ENCODE results near the gene ENOPH1.
"Not testable (repeated sequence)": the region's sequence is repeated elsewhere in the genome, so short reads cannot be mapped to it uniquely, and the experiment has no call there.

Gene ENOPH1

GRCh38 chr4:82430193-82430963 is at the start of gene ENOPH1, which contains the start of gene HNRNPDL:
Gene ENOPH1 (plus strand): TSS chr4:82430590. CDS start chr4:82430830, 240 bp downstream.
Gene HNRNPDL (minus strand): TSS chr4:82430462. CDS start chr4:82429690, 772 bp downstream.
- Histone ChIP-seq H3K4me3 (ENCODE audit: low read length in 2 of 2) (peak within 1 kb of the TSS; percentile 95 to 98), H3K9me3 (ENCODE audit: control insufficient read depth in 2 of 2, low read length in 2 of 2) (no peaks in the 10 kb centered on the region), H3K27ac (ENCODE audit: low read length) (peak within 1 kb of the TSS; percentile 94), H3K27me3 (ENCODE audit: control insufficient read depth in 1 of 2, insufficient read depth in 2 of 2, low read length in 2 of 2) (no peaks in the 10 kb centered on the region), H3K4me1 (ENCODE audit: control insufficient read depth, insufficient read depth, low read length) (peaks cover 20% of the 10 kb centered on the region), H3K36me3 (ENCODE audit: control insufficient read depth in 2 of 2, insufficient read depth in 2 of 2, low read length in 2 of 2) (peaks cover 5 to 11% of the 10 kb centered on the region in 2 donors), H3K9ac (ENCODE audit: low read length in 2 of 2) (peak within 1 kb of the TSS; percentile 89 to 99)

GRCh38 chr4:82380831-82381230 is 49.6 kb upstream of the ENOPH1 start:
- Histone ChIP-seq H3K27ac (ENCODE audit: low read length) (no peak overlapping the region), H3K4me1 (ENCODE audit: control insufficient read depth, insufficient read depth, low read length) (no peaks in the 10 kb centered on the region), H3K9ac (ENCODE audit: low read length in 2 of 2) (no peak overlapping the region), H3K36me3 (ENCODE audit: control insufficient read depth in 2 of 2, insufficient read depth in 2 of 2, low read length in 2 of 2) (no peaks in the 10 kb centered on the region), H3K4me3 (ENCODE audit: low read length in 2 of 2) (no peak overlapping the region), H3K27me3 (ENCODE audit: control insufficient read depth in 1 of 2, insufficient read depth in 2 of 2, low read length in 2 of 2) (no peaks in the 10 kb centered on the region), H3K9me3 (ENCODE audit: control insufficient read depth in 2 of 2, low read length in 2 of 2) (no peaks in the 10 kb centered on the region)

GRCh38 chr4:82381235-82381634 is 49.2 kb upstream of the ENOPH1 start:
- Histone ChIP-seq H3K4me1 (ENCODE audit: control insufficient read depth, insufficient read depth, low read length) (no peaks in the 10 kb centered on the region), H3K9ac (ENCODE audit: low read length in 2 of 2) (no peak overlapping the region)

GRCh38 chr4:82381661-82382296 is 48.6 kb upstream of the ENOPH1 start:
- H3K27ac ChIP-seq (ENCODE audit: low read length): no peak overlapping the region

More at GRCh38 chr4:82381235-82381634, 49.2 kb upstream of the ENOPH1 start:
- no peak overlapping the region for H3K27ac ChIP-seq (ENCODE audit: low read length)
- no peaks in the 10 kb centered on the region for H3K9me3 ChIP-seq (ENCODE audit: control insufficient read depth in 2 of 2, low read length in 2 of 2)
- H3K27me3 ChIP-seq (ENCODE audit: control insufficient read depth in 1 of 2, insufficient read depth in 2 of 2, low read length in 2 of 2): no peaks in the 10 kb centered on the region
- no peaks in the 10 kb centered on the region for H3K36me3 ChIP-seq (ENCODE audit: control insufficient read depth in 2 of 2, insufficient read depth in 2 of 2, low read length in 2 of 2)
- no peak overlapping the region for H3K4me3 ChIP-seq (ENCODE audit: low read length in 2 of 2)

GRCh38 chr4:82382751-82383150 is 47.6 kb upstream of the ENOPH1 start:
- H3K27me3 ChIP-seq (ENCODE audit: control insufficient read depth in 1 of 2, insufficient read depth in 2 of 2, low read length in 2 of 2): no peaks in the 10 kb centered on the region
- H3K4me1 ChIP-seq (ENCODE audit: control insufficient read depth, insufficient read depth, low read length): no peaks in the 10 kb centered on the region
- H3K4me3 ChIP-seq (ENCODE audit: low read length in 2 of 2): no peak overlapping the region
- H3K36me3 ChIP-seq (ENCODE audit: control insufficient read depth in 2 of 2, insufficient read depth in 2 of 2, low read length in 2 of 2): no peaks in the 10 kb centered on the region
- H3K9ac ChIP-seq (ENCODE audit: low read length in 2 of 2): no peak overlapping the region
- no peaks in the 10 kb centered on the region for H3K9me3 ChIP-seq (ENCODE audit: control insufficient read depth in 2 of 2, low read length in 2 of 2)
- no peak overlapping the region for H3K27ac ChIP-seq (ENCODE audit: low read length)

More at GRCh38 chr4:82381661-82382296, 48.6 kb upstream of the ENOPH1 start:
- Histone ChIP-seq H3K9ac (ENCODE audit: low read length in 2 of 2) (no peak overlapping the region), H3K36me3 (ENCODE audit: control insufficient read depth in 2 of 2, insufficient read depth in 2 of 2, low read length in 2 of 2) (no peaks in the 10 kb centered on the region), H3K27me3 (ENCODE audit: control insufficient read depth in 1 of 2, insufficient read depth in 2 of 2, low read length in 2 of 2) (no peaks in the 10 kb centered on the region), H3K4me3 (ENCODE audit: low read length in 2 of 2) (no peak overlapping the region), H3K9me3 (ENCODE audit: control insufficient read depth in 2 of 2, low read length in 2 of 2) (no peaks in the 10 kb centered on the region), H3K4me1 (ENCODE audit: control insufficient read depth, insufficient read depth, low read length) (no peaks in the 10 kb centered on the region)

GRCh38 chr4:82386312-82386711 is 44.1 kb upstream of the ENOPH1 start:
- not testable (repeated sequence) for H3K4me3 ChIP-seq (ENCODE audit: low read length in 2 of 2); H3K27me3 ChIP-seq (ENCODE audit: control insufficient read depth in 1 of 2, insufficient read depth in 2 of 2, low read length in 2 of 2); H3K4me1 ChIP-seq (ENCODE audit: control insufficient read depth, insufficient read depth, low read length); H3K9ac ChIP-seq (ENCODE audit: low read length in 2 of 2); H3K9me3 ChIP-seq (ENCODE audit: control insufficient read depth in 2 of 2, low read length in 2 of 2); H3K27ac ChIP-seq (ENCODE audit: low read length); H3K36me3 ChIP-seq (ENCODE audit: control insufficient read depth in 2 of 2, insufficient read depth in 2 of 2, low read length in 2 of 2)

- Histone ChIP-seq H3K27ac (ENCODE audit: low read length) (no peak overlapping the region), H3K4me1 (ENCODE audit: control insufficient read depth, insufficient read depth, low read length) (no peaks in the 10 kb centered on the region), H3K27me3 (ENCODE audit: control insufficient read depth in 1 of 2, insufficient read depth in 2 of 2, low read length in 2 of 2) (no peaks in the 10 kb centered on the region), H3K36me3 (ENCODE audit: control insufficient read depth in 2 of 2, insufficient read depth in 2 of 2, low read length in 2 of 2) (no peaks in the 10 kb centered on the region), H3K9me3 (ENCODE audit: control insufficient read depth in 2 of 2, low read length in 2 of 2) (no peaks in the 10 kb centered on the region), H3K4me3 (ENCODE audit: low read length in 2 of 2) (no peak overlapping the region), H3K9ac (ENCODE audit: low read length in 2 of 2) (no peak overlapping the region)
Measured at GRCh38 chr4:82388405-82388804, 42.0 kb upstream of the ENOPH1 start.

- H3K27me3 ChIP-seq (ENCODE audit: control insufficient read depth in 1 of 2, insufficient read depth in 2 of 2, low read length in 2 of 2); H3K9me3 ChIP-seq (ENCODE audit: control insufficient read depth in 2 of 2, low read length in 2 of 2); H3K4me3 ChIP-seq (ENCODE audit: low read length in 2 of 2); H3K27ac ChIP-seq (ENCODE audit: low read length); H3K4me1 ChIP-seq (ENCODE audit: control insufficient read depth, insufficient read depth, low read length); H3K9ac ChIP-seq (ENCODE audit: low read length in 2 of 2); H3K36me3 ChIP-seq (ENCODE audit: control insufficient read depth in 2 of 2, insufficient read depth in 2 of 2, low read length in 2 of 2): not testable (repeated sequence)
Measured at GRCh38 chr4:82390061-82390460, 40.3 kb upstream of the ENOPH1 start.

GRCh38 chr4:82394896-82395295 is 35.5 kb upstream of the ENOPH1 start:
- Histone ChIP-seq H3K9ac (ENCODE audit: low read length in 2 of 2) (no peak overlapping the region), H3K4me1 (ENCODE audit: control insufficient read depth, insufficient read depth, low read length) (no peaks in the 10 kb centered on the region), H3K27ac (ENCODE audit: low read length) (no peak overlapping the region), H3K27me3 (ENCODE audit: control insufficient read depth in 1 of 2, insufficient read depth in 2 of 2, low read length in 2 of 2) (no peaks in the 10 kb centered on the region), H3K36me3 (ENCODE audit: control insufficient read depth in 2 of 2, insufficient read depth in 2 of 2, low read length in 2 of 2) (no peaks in the 10 kb centered on the region), H3K4me3 (ENCODE audit: low read length in 2 of 2) (no peak overlapping the region), H3K9me3 (ENCODE audit: control insufficient read depth in 2 of 2, low read length in 2 of 2) (no peaks in the 10 kb centered on the region)

GRCh38 chr4:82397527-82397926 is 32.9 kb upstream of the ENOPH1 start:
- Histone ChIP-seq H3K9me3 (ENCODE audit: control insufficient read depth in 2 of 2, low read length in 2 of 2) (no peaks in the 10 kb centered on the region), H3K36me3 (ENCODE audit: control insufficient read depth in 2 of 2, insufficient read depth in 2 of 2, low read length in 2 of 2) (no peaks in the 10 kb centered on the region), H3K27me3 (ENCODE audit: control insufficient read depth in 1 of 2, insufficient read depth in 2 of 2, low read length in 2 of 2) (no peaks in the 10 kb centered on the region), H3K4me1 (ENCODE audit: control insufficient read depth, insufficient read depth, low read length) (no peaks in the 10 kb centered on the region), H3K9ac (ENCODE audit: low read length in 2 of 2) (no peak overlapping the region), H3K27ac (ENCODE audit: low read length) (no peak overlapping the region), H3K4me3 (ENCODE audit: low read length in 2 of 2) (no peak overlapping the region)

- H3K4me1 ChIP-seq (ENCODE audit: control insufficient read depth, insufficient read depth, low read length): no peaks in the 10 kb centered on the region
Measured at GRCh38 chr4:82398263-82398662, 32.1 kb upstream of the ENOPH1 start.

More at GRCh38 chr4:82398263-82398662, 32.1 kb upstream of the ENOPH1 start:
- Histone ChIP-seq H3K27me3 (ENCODE audit: control insufficient read depth in 1 of 2, insufficient read depth in 2 of 2, low read length in 2 of 2) (no peaks in the 10 kb centered on the region), H3K9ac (ENCODE audit: low read length in 2 of 2) (no peak overlapping the region), H3K27ac (ENCODE audit: low read length) (no peak overlapping the region), H3K36me3 (ENCODE audit: control insufficient read depth in 2 of 2, insufficient read depth in 2 of 2, low read length in 2 of 2) (no peaks in the 10 kb centered on the region), H3K4me3 (ENCODE audit: low read length in 2 of 2) (no peak overlapping the region), H3K9me3 (ENCODE audit: control insufficient read depth in 2 of 2, low read length in 2 of 2) (no peaks in the 10 kb centered on the region)
